ENCODE results near the gene SLC10A7.

The SLC10A7 gene

GRCh38 chr4:146247356-146247755, 274.4 kb downstream of the SLC10A7 start:
- no peak for DNase-seq

- no peak for DNase-seq
Measured at GRCh38 chr4:146246381-146246780, 275.4 kb downstream of the SLC10A7 start.

GRCh38 chr4:146245850-146246249, 275.9 kb downstream of the SLC10A7 start:
- DNase-seq: no peak

- DNase-seq: no peak
Measured at GRCh38 chr4:146245246-146245645, 276.5 kb downstream of the SLC10A7 start.

GRCh38 chr4:146244496-146244895, 277.2 kb downstream of the SLC10A7 start:
- no peak for DNase-seq

- DNase-seq: no peak
Measured at GRCh38 chr4:146243883-146244277, 277.9 kb downstream of the SLC10A7 start.

GRCh38 chr4:146243141-146243882, 278.4 kb downstream of the SLC10A7 start:
- DNase-seq: no peak

- no peak for DNase-seq
Measured at GRCh38 chr4:146238107-146238506, 283.6 kb downstream of the SLC10A7 start.

- no peak for DNase-seq
Measured at GRCh38 chr4:146237092-146237491, 284.6 kb downstream of the SLC10A7 start.

- no peak for DNase-seq
Measured at GRCh38 chr4:146236216-146236615, 285.5 kb downstream of the SLC10A7 start.

- no peak for DNase-seq
Measured at GRCh38 chr4:146235654-146236177, 286.0 kb downstream of the SLC10A7 start.

GRCh38 chr4:146232131-146232722, 289.5 kb downstream of the SLC10A7 start:
- no peak for DNase-seq

- DNase-seq: no peak
Measured at GRCh38 chr4:146229406-146229805, 292.3 kb downstream of the SLC10A7 start.

GRCh38 chr4:146224326-146224966, 297.3 kb downstream of the SLC10A7 start:
- DNase-seq: no peak

GRCh38 chr4:146222313-146222712, 299.4 kb downstream of the SLC10A7 start:
- no peak for DNase-seq

GRCh38 chr4:146214238-146214637, 307.5 kb downstream of the SLC10A7 start, which contains the start of gene REELD1:
TSS of gene REELD1 (plus strand) at chr4:146214538. CDS start at chr4:146216953, 2,415 bp downstream.
- DNase-seq: no peak

GRCh38 chr4:146212781-146213180, 309.0 kb downstream of the SLC10A7 start:
- DNase-seq: no peak

GRCh38 chr4:146211440-146211839, 310.3 kb downstream of the SLC10A7 start:
- no peak for DNase-seq

GRCh38 chr4:146210890-146211289, 310.9 kb downstream of the SLC10A7 start:
- no peak for DNase-seq

- no peak for DNase-seq
Measured at GRCh38 chr4:146207410-146207809, 314.3 kb downstream of the SLC10A7 start.
